ENCODE data around the gene LEFTY1.

LEFTY1 gene

GRCh38 chr1:225855503-225856300, 33.2 kb downstream of the LEFTY1 start:
- Histone ChIP-seq H3K9ac (ENCODE audit: low read depth, low read length) (no peak overlapping the region), H3K36me3 (ENCODE audit: insufficient read depth, low read length) (peaks cover 82% of the 10 kb centered on the region), H3K4me1 (ENCODE audit: insufficient read depth, low read length) (no peaks in the 10 kb centered on the region), H3K27ac (ENCODE audit: low read depth, low read length) (no peak overlapping the region), H3K27me3 (ENCODE audit: insufficient read depth, low read length) (no peaks in the 10 kb centered on the region), H3K4me3 (ENCODE audit: low read length) (no peak overlapping the region), H3K9me3 (ENCODE audit: insufficient read depth, low read depth, low read length) (peaks cover 4% of the 10 kb centered on the region)
- WGBS, result 93% methylated on average over 10 of the region's 10 CpGs

GRCh38 chr1:225853441-225853840, 35.5 kb downstream of the LEFTY1 start:
- WGBS, result 95% methylated on average over 12 of the region's 12 CpGs

GRCh38 chr1:225852413-225853124, 36.4 kb downstream of the LEFTY1 start:
- Histone ChIP-seq H3K27ac (ENCODE audit: low read depth, low read length) (no peak overlapping the region), H3K9me3 (ENCODE audit: insufficient read depth, low read depth, low read length) (peaks cover 4% of the 10 kb centered on the region), H3K4me1 (ENCODE audit: insufficient read depth, low read length) (no peaks in the 10 kb centered on the region), H3K9ac (ENCODE audit: low read depth, low read length) (no peak overlapping the region), H3K4me3 (ENCODE audit: low read length) (no peak overlapping the region), H3K36me3 (ENCODE audit: insufficient read depth, low read length) (peaks cover 80% of the 10 kb centered on the region), H3K27me3 (ENCODE audit: insufficient read depth, low read length) (no peaks in the 10 kb centered on the region)
- 97% methylated on average over 13 of the region's 13 CpGs for WGBS

More at GRCh38 chr1:225853441-225853840, 35.5 kb downstream of the LEFTY1 start:
- Histone ChIP-seq H3K9ac (ENCODE audit: low read depth, low read length) (no peak overlapping the region), H3K9me3 (ENCODE audit: insufficient read depth, low read depth, low read length) (peaks cover 4% of the 10 kb centered on the region), H3K27ac (ENCODE audit: low read depth, low read length) (no peak overlapping the region), H3K27me3 (ENCODE audit: insufficient read depth, low read length) (no peaks in the 10 kb centered on the region), H3K36me3 (ENCODE audit: insufficient read depth, low read length) (peaks cover 78% of the 10 kb centered on the region), H3K4me3 (ENCODE audit: low read length) (no peak overlapping the region), H3K4me1 (ENCODE audit: insufficient read depth, low read length) (no peaks in the 10 kb centered on the region)

- peaks cover 79% of the 10 kb centered on the region for H3K36me3 ChIP-seq (ENCODE audit: insufficient read depth, low read length)
- peaks cover 4% of the 10 kb centered on the region for H3K9me3 ChIP-seq (ENCODE audit: insufficient read depth, low read depth, low read length)
- no peak overlapping the region for H3K4me3 ChIP-seq (ENCODE audit: low read length)
- 95% methylated on average over 4 of the region's 4 CpGs for WGBS
- H3K4me1 ChIP-seq (ENCODE audit: insufficient read depth, low read length), result no peaks in the 10 kb centered on the region
- no peak overlapping the region for H3K27ac ChIP-seq (ENCODE audit: low read depth, low read length)
- no peaks in the 10 kb centered on the region for H3K27me3 ChIP-seq (ENCODE audit: insufficient read depth, low read length)
- H3K9ac ChIP-seq (ENCODE audit: low read depth, low read length), result no peak overlapping the region
Measured at GRCh38 chr1:225851805-225852204, 37.1 kb downstream of the LEFTY1 start.

- Histone ChIP-seq H3K4me3 (ENCODE audit: low read length) (no peak overlapping the region), H3K36me3 (ENCODE audit: insufficient read depth, low read length) (peaks cover 75% of the 10 kb centered on the region), H3K9ac (ENCODE audit: low read depth, low read length) (no peak overlapping the region), H3K27ac (ENCODE audit: low read depth, low read length) (no peak overlapping the region), H3K27me3 (ENCODE audit: insufficient read depth, low read length) (no peaks in the 10 kb centered on the region), H3K9me3 (ENCODE audit: insufficient read depth, low read depth, low read length) (peaks cover 4% of the 10 kb centered on the region), H3K4me1 (ENCODE audit: insufficient read depth, low read length) (no peaks in the 10 kb centered on the region)
- 87% methylated on average over 7 of the region's 7 CpGs for WGBS
Measured at GRCh38 chr1:225850370-225850769, 38.6 kb downstream of the LEFTY1 start.

- H3K9me3 ChIP-seq (ENCODE audit: insufficient read depth, low read depth, low read length), result peaks cover 4% of the 10 kb centered on the region
- no peaks in the 10 kb centered on the region for H3K27me3 ChIP-seq (ENCODE audit: insufficient read depth, low read length)
- H3K27ac ChIP-seq (ENCODE audit: low read depth, low read length), result no peak overlapping the region
- H3K4me3 ChIP-seq (ENCODE audit: low read length), result no peak overlapping the region
- 91% methylated on average over 7 of the region's 7 CpGs for WGBS
- H3K36me3 ChIP-seq (ENCODE audit: insufficient read depth, low read length), result peaks cover 71% of the 10 kb centered on the region
- no peak overlapping the region for H3K9ac ChIP-seq (ENCODE audit: low read depth, low read length)
- no peaks in the 10 kb centered on the region for H3K4me1 ChIP-seq (ENCODE audit: insufficient read depth, low read length)
Measured at GRCh38 chr1:225849925-225850324, 39.0 kb downstream of the LEFTY1 start.

- Histone ChIP-seq H3K36me3 (ENCODE audit: insufficient read depth, low read length) (peaks cover 70% of the 10 kb centered on the region), H3K4me1 (ENCODE audit: insufficient read depth, low read length) (no peaks in the 10 kb centered on the region), H3K4me3 (ENCODE audit: low read length) (no peak overlapping the region), H3K27me3 (ENCODE audit: insufficient read depth, low read length) (no peaks in the 10 kb centered on the region), H3K9me3 (ENCODE audit: insufficient read depth, low read depth, low read length) (peaks cover 4% of the 10 kb centered on the region), H3K27ac (ENCODE audit: low read depth, low read length) (no peak overlapping the region), H3K9ac (ENCODE audit: low read depth, low read length) (no peak overlapping the region)
- WGBS, result 85% methylated on average over 15 of the region's 16 CpGs
Measured at GRCh38 chr1:225848030-225848955, 40.7 kb downstream of the LEFTY1 start.

- Histone ChIP-seq H3K9ac (ENCODE audit: low read depth, low read length) (no peak overlapping the region), H3K9me3 (ENCODE audit: insufficient read depth, low read depth, low read length) (peaks cover 4% of the 10 kb centered on the region), H3K27me3 (ENCODE audit: insufficient read depth, low read length) (no peaks in the 10 kb centered on the region), H3K36me3 (ENCODE audit: insufficient read depth, low read length) (peaks cover 63% of the 10 kb centered on the region), H3K27ac (ENCODE audit: low read depth, low read length) (no peak overlapping the region), H3K4me1 (ENCODE audit: insufficient read depth, low read length) (no peaks in the 10 kb centered on the region), H3K4me3 (ENCODE audit: low read length) (no peak overlapping the region)
- WGBS, result 95% methylated on average over 4 of the region's 4 CpGs
Measured at GRCh38 chr1:225847610-225848009, 41.3 kb downstream of the LEFTY1 start.

GRCh38 chr1:225846331-225847310, 42.3 kb downstream of the LEFTY1 start:
- H3K9me3 ChIP-seq (ENCODE audit: insufficient read depth, low read depth, low read length), result peaks cover 4% of the 10 kb centered on the region
- no peak overlapping the region for H3K27ac ChIP-seq (ENCODE audit: low read depth, low read length)
- no peaks in the 10 kb centered on the region for H3K27me3 ChIP-seq (ENCODE audit: insufficient read depth, low read length)
- H3K36me3 ChIP-seq (ENCODE audit: insufficient read depth, low read length), result peaks cover 54% of the 10 kb centered on the region
- H3K4me1 ChIP-seq (ENCODE audit: insufficient read depth, low read length), result no peaks in the 10 kb centered on the region
- no peak overlapping the region for H3K4me3 ChIP-seq (ENCODE audit: low read length)
- 94% methylated on average over 20 of the region's 20 CpGs for WGBS
- H3K9ac ChIP-seq (ENCODE audit: low read depth, low read length), result no peak overlapping the region

- no peak overlapping the region for H3K27ac ChIP-seq (ENCODE audit: low read depth, low read length)
- H3K4me3 ChIP-seq (ENCODE audit: low read length), result no peak overlapping the region
- H3K9me3 ChIP-seq (ENCODE audit: insufficient read depth, low read depth, low read length), result no peaks in the 10 kb centered on the region
- no peak overlapping the region for H3K9ac ChIP-seq (ENCODE audit: low read depth, low read length)
- WGBS, result 66% methylated on average over 13 of the region's 13 CpGs
- no peaks in the 10 kb centered on the region for H3K27me3 ChIP-seq (ENCODE audit: insufficient read depth, low read length)
- H3K4me1 ChIP-seq (ENCODE audit: insufficient read depth, low read length), result no peaks in the 10 kb centered on the region
- H3K36me3 ChIP-seq (ENCODE audit: insufficient read depth, low read length), result peaks cover 47% of the 10 kb centered on the region
Measured at GRCh38 chr1:225845571-225846259, 43.2 kb downstream of the LEFTY1 start.
